ENCODE results near the gene SLC26A11. TPM values are rescaled to one million over a fixed set of nuclear protein-coding genes. Genes with fewer than 3 reads are reported as not detected.

Gene SLC26A11
- total RNA-seq, 1 donor from 2014 or later = 50.1 TPM

- Mint-ChIP-seq H3K27ac (ENCODE audit: unreplicated experiment) (no peak overlapping the region), H3K4me3 (ENCODE audit: unreplicated experiment) (no peak overlapping the region), H3K4me1 (ENCODE audit: unreplicated experiment) (peaks cover 17% of the 10 kb centered on the region), H3K27me3 (ENCODE audit: unreplicated experiment) (peaks cover 11% of the 10 kb centered on the region), H3K36me3 (ENCODE audit: low read depth, unreplicated experiment) (peaks cover 12% of the 10 kb centered on the region), H3K9me3 (ENCODE audit: unreplicated experiment) (no peaks in the 10 kb centered on the region)
- no peak for TF ChIP-seq CTCF (IDR thresholded peaks at IDR 0.05; ENCODE audit: unreplicated experiment)
- no peak for DNase-seq (ENCODE audit: low spot score)
Measured at GRCh38 chr17:80279895-80280294, 59.7 kb downstream of the SLC26A11 start.

- no peak overlapping the region for H3K4me3 Mint-ChIP-seq (ENCODE audit: unreplicated experiment)
- no peak for TF ChIP-seq CTCF (IDR thresholded peaks at IDR 0.05; ENCODE audit: unreplicated experiment)
- H3K27ac Mint-ChIP-seq (ENCODE audit: unreplicated experiment) = no peak overlapping the region
- H3K9me3 Mint-ChIP-seq (ENCODE audit: unreplicated experiment) = no peaks in the 10 kb centered on the region
- peaks cover 16% of the 10 kb centered on the region for H3K4me1 Mint-ChIP-seq (ENCODE audit: unreplicated experiment)
- peaks cover 9% of the 10 kb centered on the region for H3K36me3 Mint-ChIP-seq (ENCODE audit: low read depth, unreplicated experiment)
- peaks cover 11% of the 10 kb centered on the region for H3K27me3 Mint-ChIP-seq (ENCODE audit: unreplicated experiment)
- no peak for DNase-seq (ENCODE audit: low spot score)
Measured at GRCh38 chr17:80281516-80281915, 61.3 kb downstream of the SLC26A11 start.

GRCh38 chr17:80283116-80283852, 63.1 kb downstream of the SLC26A11 start:
- TF ChIP-seq CTCF (IDR thresholded peaks at IDR 0.05; ENCODE audit: unreplicated experiment) = no peak

GRCh38 chr17:80284631-80285030, 64.4 kb downstream of the SLC26A11 start:
- Mint-ChIP-seq H3K27ac (ENCODE audit: unreplicated experiment) (no peak overlapping the region), H3K27me3 (ENCODE audit: unreplicated experiment) (peaks cover 9% of the 10 kb centered on the region)

More at GRCh38 chr17:80283116-80283852, 63.1 kb downstream of the SLC26A11 start:
- peaks cover 14% of the 10 kb centered on the region for H3K36me3 Mint-ChIP-seq (ENCODE audit: low read depth, unreplicated experiment)
- no peak overlapping the region for H3K4me3 Mint-ChIP-seq (ENCODE audit: unreplicated experiment)
- no peak for DNase-seq (ENCODE audit: low spot score)
- no peaks in the 10 kb centered on the region for H3K9me3 Mint-ChIP-seq (ENCODE audit: unreplicated experiment)
- peaks cover 17% of the 10 kb centered on the region for H3K4me1 Mint-ChIP-seq (ENCODE audit: unreplicated experiment)
- H3K27ac Mint-ChIP-seq (ENCODE audit: unreplicated experiment) = no peak overlapping the region
- peaks cover 9% of the 10 kb centered on the region for H3K27me3 Mint-ChIP-seq (ENCODE audit: unreplicated experiment)

More at GRCh38 chr17:80284631-80285030, 64.4 kb downstream of the SLC26A11 start:
- H3K9me3 Mint-ChIP-seq (ENCODE audit: unreplicated experiment) = no peaks in the 10 kb centered on the region
- H3K4me3 Mint-ChIP-seq (ENCODE audit: unreplicated experiment) = no peak overlapping the region
- peak; percentile 17 for TF ChIP-seq CTCF (IDR thresholded peaks at IDR 0.05; ENCODE audit: unreplicated experiment)
- peaks cover 20% of the 10 kb centered on the region for H3K36me3 Mint-ChIP-seq (ENCODE audit: low read depth, unreplicated experiment)
- H3K4me1 Mint-ChIP-seq (ENCODE audit: unreplicated experiment) = peaks cover 23% of the 10 kb centered on the region
- DNase-seq (ENCODE audit: low spot score) = no peak

Measured in endothelial cell (in vitro differentiated cells).